Vagina (tissue), 2 donors: Measurements from ENCODE around the gene EPB41L5. TPM values are rescaled to one million over a fixed set of nuclear protein-coding genes. Genes with fewer than 3 reads are reported as not detected.

Source experiments
- DNase-seq, 2 donors: peaks; one replicate each; pipeline ENCODE4 v3.0.0-alpha.2; 2017; ENCODE audit errors: extremely low spot score in 2 of 2
- H3K27ac ChIP-seq: fragments of 200-600 bp; sonication (generic); one replicate; pipeline ENCODE4 v1.5.1; 2019
- H3K27me3 ChIP-seq: fragments of 200-600 bp; sonication (generic); one replicate; pipeline ENCODE4 v1.5.1; 2019
- H3K36me3 ChIP-seq, 2 donors: fragments of 200-600 bp; sonication (generic); one replicate each; pipeline ENCODE4 v1.5.1; 2017 to 2019
- H3K4me1 ChIP-seq: fragments of 200-600 bp; sonication (generic); one replicate; pipeline ENCODE4 v1.5.1; 2019
- H3K4me3 ChIP-seq, 2 donors: fragments of 200-600 bp; sonication (generic); 1 replicate in 1 of 2; 2 replicates in 1 of 2; pipeline ENCODE4 v1.5.1; 2016 to 2019
- H3K9me3 ChIP-seq: fragments of 200-600 bp; sonication (generic); one replicate; pipeline ENCODE4 v1.5.1; 2019
- POLR2A ChIP-seq, 2 donors: fragments of 450-650 bp; IDR thresholded peaks; one replicate each; pipeline ENCODE4 v1.6.1; 2017; ENCODE audit warnings: antibody characterized with exemption in 2 of 2, mild to moderate bottlenecking in 2 of 2, moderate library complexity in 2 of 2
- POLR2AphosphoS5 ChIP-seq, 2 donors: sonication (generic); formaldehyde crosslinking; IDR thresholded peaks; one replicate each; pipeline ENCODE4 v1.9.0; 2017; ENCODE audit warnings: antibody characterized with exemption in 2 of 2, mild to moderate bottlenecking in 2 of 2, low read depth in 1 of 2; ENCODE audit not compliant: insufficient read depth in 1 of 2
- intact Hi-C: fragments of 100-400 bp; cut with DNase I; formaldehyde crosslinking; loops from one replicate; pipeline ENCODE4 v1.15.1; 2023
- total RNA-seq: library from RNA; depleted of rRNA; stranded (reverse); fragments of >200 nt; gene quantifications from one replicate; pipeline ENCODE4 v1.2.3, GENCODE V29; 2016
- TF ChIP-seq, protein P1 (sequence below), 3 experiments: fragments of 450-650 bp in 2 of 3; fragments of 200-600 bp in 1 of 3; sonication (generic) in 1 of 3; IDR thresholded peaks; one replicate each; pipeline ENCODE4 v1.5.1; 2017 to 2019; ENCODE audit warnings: antibody characterized with exemption in 3 of 3, mild to moderate bottlenecking in 2 of 3, moderate library complexity in 2 of 3

The EPB41L5 gene
- total RNA-seq, 1 donor from 2014 or later = 37.6 TPM

DNA sequence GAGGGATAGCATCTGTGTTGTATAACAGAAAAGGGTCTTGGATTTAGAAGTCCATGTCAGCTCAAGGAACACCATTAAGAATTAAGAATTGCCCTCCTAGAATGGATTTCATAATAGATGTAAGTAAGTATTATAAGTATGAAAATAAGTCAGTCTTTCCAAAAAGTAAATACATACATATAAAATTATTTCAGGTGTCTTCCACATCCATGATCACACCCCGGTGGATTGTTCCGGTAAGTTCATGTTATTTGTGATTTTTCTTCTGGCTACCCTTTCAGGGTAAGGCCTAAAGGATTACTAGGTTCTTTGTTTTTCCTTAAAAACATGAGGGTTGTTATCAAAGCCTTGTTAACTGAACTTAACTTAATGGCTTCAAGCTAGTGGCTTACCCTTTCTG is 154.4 kb downstream of the EPB41L5 start:
- H3K4me3 ChIP-seq = no peak overlapping the region
- H3K4me1 ChIP-seq = no peaks in the 10 kb centered on the region
- no peak for DNase-seq
- H3K9me3 ChIP-seq = no peaks in the 10 kb centered on the region
- H3K27me3 ChIP-seq = no peaks in the 10 kb centered on the region
- no peak overlapping the region for H3K27ac ChIP-seq
- no peak for TF ChIP-seq POLR2AphosphoS5 (IDR thresholded peaks at IDR 0.05; ENCODE audit: insufficient read depth in 1 of 2, low read depth in 1 of 2)
- no peak for TF ChIP-seq POLR2A (IDR thresholded peaks at IDR 0.05)
- TF ChIP-seq, protein P1, sequence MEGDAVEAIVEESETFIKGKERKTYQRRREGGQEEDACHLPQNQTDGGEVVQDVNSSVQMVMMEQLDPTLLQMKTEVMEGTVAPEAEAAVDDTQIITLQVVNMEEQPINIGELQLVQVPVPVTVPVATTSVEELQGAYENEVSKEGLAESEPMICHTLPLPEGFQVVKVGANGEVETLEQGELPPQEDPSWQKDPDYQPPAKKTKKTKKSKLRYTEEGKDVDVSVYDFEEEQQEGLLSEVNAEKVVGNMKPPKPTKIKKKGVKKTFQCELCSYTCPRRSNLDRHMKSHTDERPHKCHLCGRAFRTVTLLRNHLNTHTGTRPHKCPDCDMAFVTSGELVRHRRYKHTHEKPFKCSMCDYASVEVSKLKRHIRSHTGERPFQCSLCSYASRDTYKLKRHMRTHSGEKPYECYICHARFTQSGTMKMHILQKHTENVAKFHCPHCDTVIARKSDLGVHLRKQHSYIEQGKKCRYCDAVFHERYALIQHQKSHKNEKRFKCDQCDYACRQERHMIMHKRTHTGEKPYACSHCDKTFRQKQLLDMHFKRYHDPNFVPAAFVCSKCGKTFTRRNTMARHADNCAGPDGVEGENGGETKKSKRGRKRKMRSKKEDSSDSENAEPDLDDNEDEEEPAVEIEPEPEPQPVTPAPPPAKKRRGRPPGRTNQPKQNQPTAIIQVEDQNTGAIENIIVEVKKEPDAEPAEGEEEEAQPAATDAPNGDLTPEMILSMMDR (IDR thresholded peaks at IDR 0.05) = no peak
- no peaks in the 10 kb centered on the region for H3K36me3 ChIP-seq
- intact Hi-C loops = no loop called here

DNA sequence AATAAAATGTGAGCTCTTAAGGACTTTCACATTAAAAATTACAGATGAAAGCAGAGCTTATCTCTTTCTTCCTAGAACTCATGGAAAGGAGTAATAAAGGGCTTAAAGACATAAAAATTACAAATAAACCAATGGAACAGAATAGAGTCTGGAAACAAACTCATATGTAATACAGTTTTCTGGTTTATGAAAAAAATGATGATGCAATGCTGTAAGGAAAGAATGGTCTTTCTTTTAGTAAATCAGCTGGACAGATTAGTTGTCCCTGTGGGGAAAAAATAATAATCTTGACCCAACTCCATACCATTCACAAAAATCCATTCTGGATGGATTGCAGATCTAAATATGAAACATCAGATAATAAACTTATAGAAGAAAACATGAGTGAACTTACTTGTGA is 156.1 kb downstream of the EPB41L5 start:
- TF ChIP-seq POLR2A (IDR thresholded peaks at IDR 0.05) (no peak), POLR2AphosphoS5 (IDR thresholded peaks at IDR 0.05; ENCODE audit: insufficient read depth in 1 of 2, low read depth in 1 of 2) (no peak)
- TF ChIP-seq, protein P1 (IDR thresholded peaks at IDR 0.05) = no peak
- intact Hi-C loops = no loop called here

DNA sequence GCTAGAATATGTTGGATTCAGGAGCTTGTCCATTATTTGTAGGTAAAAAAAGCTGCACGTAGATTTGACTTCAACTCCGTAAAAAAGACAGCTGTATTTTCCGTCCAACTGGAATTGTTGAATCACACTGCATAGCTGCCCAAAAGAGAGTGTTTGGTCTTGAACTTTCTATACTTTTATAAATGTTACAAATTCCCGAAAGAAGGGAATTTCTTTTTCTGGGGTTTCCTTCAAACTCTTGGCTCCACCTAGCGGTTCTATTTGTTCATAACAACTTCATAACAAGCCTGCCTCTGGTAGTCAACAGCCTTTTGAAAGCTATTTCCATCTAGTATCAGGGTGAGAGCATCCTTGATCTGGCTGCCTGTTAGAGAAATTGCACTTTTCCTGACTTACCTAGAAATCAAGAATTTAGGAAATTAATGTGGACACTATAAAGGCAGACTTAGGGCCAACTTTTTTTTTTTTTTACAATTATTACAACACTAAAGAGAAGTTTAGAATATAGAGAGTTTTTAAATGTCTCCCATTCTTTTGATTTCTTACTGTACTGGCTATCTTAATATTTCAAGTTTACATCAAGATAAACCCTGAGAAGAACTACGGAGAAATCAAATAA is 162.2 kb downstream of the EPB41L5 start:
- H3K36me3 ChIP-seq = no peaks in the 10 kb centered on the region
- peaks cover 13% of the 10 kb centered on the region for H3K4me1 ChIP-seq
- H3K9me3 ChIP-seq = no peaks in the 10 kb centered on the region
- H3K27me3 ChIP-seq = no peaks in the 10 kb centered on the region
- H3K4me3 ChIP-seq = no peak overlapping the region
- no peak overlapping the region for H3K27ac ChIP-seq
- intact Hi-C loops = loop anchor here (10.0 kb wide), 1 partner anchor 470 kb away; no protein-coding TSS in a partner anchor
- no peak for DNase-seq
- TF ChIP-seq POLR2AphosphoS5 (IDR thresholded peaks at IDR 0.05; ENCODE audit: insufficient read depth in 1 of 2, low read depth in 1 of 2) (peak in 1 of 2 donors; percentile 30), POLR2A (IDR thresholded peaks at IDR 0.05) (no peak)
- TF ChIP-seq, protein P1 (IDR thresholded peaks at IDR 0.05) = peak; percentile 51 to 80 (median 72)

More for the DNA sequence above, 156.1 kb downstream of the EPB41L5 start:
- H3K36me3 ChIP-seq = no peaks in the 10 kb centered on the region
- H3K9me3 ChIP-seq = no peaks in the 10 kb centered on the region
- H3K27ac ChIP-seq = no peak overlapping the region
- H3K4me3 ChIP-seq = no peak overlapping the region
- no peaks in the 10 kb centered on the region for H3K27me3 ChIP-seq
- H3K4me1 ChIP-seq = no peaks in the 10 kb centered on the region
- DNase-seq = no peak

DNA sequence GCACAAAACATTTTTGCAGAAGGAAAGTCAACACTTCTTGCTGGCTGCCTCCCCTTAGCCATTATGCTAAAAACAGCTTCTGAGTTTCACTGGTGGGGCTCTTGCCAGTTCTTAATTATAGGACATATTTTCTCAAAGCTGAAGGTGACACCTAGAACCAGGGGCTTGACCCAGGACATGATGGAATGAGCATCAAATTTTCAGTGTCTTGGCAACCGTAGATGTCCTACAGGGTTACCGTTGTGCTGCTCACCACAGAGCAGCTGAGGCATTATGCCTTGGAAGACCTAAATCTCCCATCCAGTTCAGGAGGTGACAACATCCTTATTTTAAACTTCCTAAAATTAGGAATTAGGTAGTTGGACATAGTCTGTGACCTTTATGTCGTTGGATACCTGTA is 163.6 kb downstream of the EPB41L5 start:
- intact Hi-C loops = loop anchor here (10.0 kb wide), 1 partner anchor 472 kb away; no protein-coding TSS in a partner anchor
- no peaks in the 10 kb centered on the region for H3K27me3 ChIP-seq
- H3K9me3 ChIP-seq = no peaks in the 10 kb centered on the region
- no peak overlapping the region for H3K4me3 ChIP-seq
- no peak overlapping the region for H3K27ac ChIP-seq
- DNase-seq = no peak
- H3K36me3 ChIP-seq = no peaks in the 10 kb centered on the region
- peaks cover 13% of the 10 kb centered on the region for H3K4me1 ChIP-seq
- TF ChIP-seq POLR2A (IDR thresholded peaks at IDR 0.05) (no peak), POLR2AphosphoS5 (IDR thresholded peaks at IDR 0.05; ENCODE audit: insufficient read depth in 1 of 2, low read depth in 1 of 2) (no peak)
- TF ChIP-seq, protein P1 (IDR thresholded peaks at IDR 0.05) = no peak

DNA sequence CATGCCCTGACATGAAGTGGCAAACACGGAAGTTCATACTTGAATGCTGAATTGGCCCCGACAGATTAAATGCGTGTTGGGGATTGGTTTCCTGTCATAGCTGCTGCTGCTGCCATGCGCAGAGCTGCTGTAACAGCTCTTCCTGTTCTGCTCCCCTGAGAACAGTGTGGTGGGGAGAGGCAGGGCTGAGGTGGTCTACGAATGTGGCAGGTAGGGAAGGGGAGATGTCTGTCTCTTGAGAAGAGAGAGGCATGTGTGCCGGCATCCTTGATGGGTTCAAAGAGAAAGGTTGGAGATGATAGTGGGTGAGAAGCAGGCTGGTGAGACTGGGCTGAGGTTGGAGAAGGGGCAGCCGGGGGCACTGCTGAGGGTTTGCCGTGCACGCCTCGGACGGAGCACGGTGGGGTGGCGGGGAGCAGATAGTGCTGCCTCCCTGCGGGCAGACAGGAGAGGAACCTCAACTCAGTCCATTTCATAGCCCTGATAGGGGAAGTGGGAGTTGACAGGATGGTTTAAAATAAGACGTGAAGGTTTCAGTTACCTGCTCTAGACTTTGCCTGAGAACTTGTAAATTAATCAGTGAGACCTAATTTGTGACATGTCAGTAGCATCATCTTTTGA is 164.2 kb downstream of the EPB41L5 start:
- intact Hi-C loops = loop anchor here (10.0 kb wide), 1 partner anchor 472 kb away; no protein-coding TSS in a partner anchor
- Histone ChIP-seq H3K36me3 (no peaks in the 10 kb centered on the region), H3K27ac (no peak overlapping the region), H3K27me3 (no peaks in the 10 kb centered on the region), H3K4me3 (peak overlapping the region; percentile 25 to 36), H3K4me1 (peaks cover 13% of the 10 kb centered on the region), H3K9me3 (no peaks in the 10 kb centered on the region)
- DNase-seq = no peak
- TF ChIP-seq, protein P1 (IDR thresholded peaks at IDR 0.05) = peak in 1 of 3 experiments; percentile 12
- TF ChIP-seq POLR2A (IDR thresholded peaks at IDR 0.05) (peak in 1 of 2 donors; percentile 33), POLR2AphosphoS5 (IDR thresholded peaks at IDR 0.05; ENCODE audit: insufficient read depth in 1 of 2, low read depth in 1 of 2) (peak; percentile 63 to 76)
